HepG2 (cell line): ENCODE measurements around the gene PIP4K2C. TPM values are rescaled to one million over a fixed set of nuclear protein-coding genes. Genes with fewer than 3 reads are reported as not detected.

Experiments
- ERF ChIP-seq: IDR thresholded peaks from 2 replicates; pipeline ENCODE4 v1.6.1; 2018; ENCODE audit warnings: missing biosample characterization, missing genetic modification reagents
- ZHX1 ChIP-seq: sonication (generic); formaldehyde crosslinking; IDR thresholded peaks from 2 replicates; pipeline ENCODE4 v1.8.1; 2022; ENCODE audit warnings: low read depth, mild to moderate bottlenecking, missing genetic modification reagents
- ZNF510 ChIP-seq: sonication (generic); formaldehyde crosslinking; IDR thresholded peaks from 2 replicates; pipeline ENCODE4 v1.4.0; 2020; ENCODE audit warnings: low read depth, mild to moderate bottlenecking, missing genetic modification reagents
- ZNF512B ChIP-seq: sonication (generic); formaldehyde crosslinking; IDR thresholded peaks from 2 replicates; pipeline ENCODE4 v1.5.1; 2020; ENCODE audit warnings: missing genetic modification reagents, mild to moderate bottlenecking, borderline replicate concordance
- ZNF589 ChIP-seq: sonication (generic); formaldehyde crosslinking; conservative IDR thresholded peaks from 2 replicates; pipeline ENCODE4 v1.8.0; 2022; ENCODE audit warnings: mild to moderate bottlenecking, moderate library complexity, missing genetic modification reagents
- ZNF703 ChIP-seq: sonication (generic); formaldehyde crosslinking; IDR thresholded peaks from 2 replicates; pipeline ENCODE4 v1.5.1; 2020; ENCODE audit warnings: missing genetic modification reagents, mild to moderate bottlenecking, moderate library complexity, borderline replicate concordance
- ZNF891 ChIP-seq: sonication (generic); formaldehyde crosslinking; IDR thresholded peaks from 2 replicates; pipeline ENCODE4 v1.5.0; 2020; ENCODE audit warnings: mild to moderate bottlenecking, missing genetic modification reagents
- polyA plus RNA-seq, 8 experiments: library from polyadenylated mRNA; depleted of rRNA in 3 of 8; stranded (reverse) in 7 of 8; unstranded in 1 of 8; fragments of >200 nt; fragmentation: Illumina TruSeq in 4 of 8; extraction: Trizol in 4 of 8; gene quantifications; 2 replicates each; pipeline versions ENCODE4 v1.2.1 to v1.2.3, GENCODE V29; 2011 to 2016; ENCODE audit warnings: low read depth in 4 of 8, missing spikeins in 1 of 8, mixed read lengths in 1 of 8; ENCODE audit not compliant: insufficient read depth in 1 of 8
- total RNA-seq, 5 experiments: library from RNA; depleted of rRNA; stranded (reverse); fragments of >200 nt; fragmentation: Illumina TruSeq; extraction: Trizol; gene quantifications; 2 replicates each; pipeline ENCODE4 v1.2.3, GENCODE V29; 2016; ENCODE audit warnings: low read depth in 1 of 5
- TF ChIP-seq, protein P1 (sequence below): sonication (generic); formaldehyde crosslinking; IDR thresholded peaks from 2 replicates; pipeline ENCODE4 v1.4.0; 2020; ENCODE audit warnings: mild to moderate bottlenecking, missing genetic modification reagents, borderline replicate concordance
- TF ChIP-seq, protein P2 (sequence below): sonication (generic); formaldehyde crosslinking; IDR thresholded peaks from 2 replicates; pipeline ENCODE4 v1.5.0; 2020; ENCODE audit warnings: mild to moderate bottlenecking, low read depth, missing genetic modification reagents, borderline replicate concordance
- TF ChIP-seq, protein P3 (sequence below): sonication (generic); formaldehyde crosslinking; IDR thresholded peaks from 2 replicates; pipeline ENCODE4 v1.8.0; 2022; ENCODE audit warnings: missing genetic modification reagents, mild to moderate bottlenecking, moderate library complexity, borderline replicate concordance
- TF ChIP-seq, protein P4 (sequence below): sonication (generic); formaldehyde crosslinking; IDR thresholded peaks from 2 replicates; pipeline ENCODE4 v1.8.0; 2022; ENCODE audit warnings: missing genetic modification reagents, mild to moderate bottlenecking, inconsistent platforms, borderline replicate concordance

PIP4K2C gene
- total and polyA plus RNA-seq, 2 of the 13 experiments (the other 11 are each of a cell fraction or from before 2014, with no cell fraction given), result 23.3 to 26.4 TPM

DNA sequence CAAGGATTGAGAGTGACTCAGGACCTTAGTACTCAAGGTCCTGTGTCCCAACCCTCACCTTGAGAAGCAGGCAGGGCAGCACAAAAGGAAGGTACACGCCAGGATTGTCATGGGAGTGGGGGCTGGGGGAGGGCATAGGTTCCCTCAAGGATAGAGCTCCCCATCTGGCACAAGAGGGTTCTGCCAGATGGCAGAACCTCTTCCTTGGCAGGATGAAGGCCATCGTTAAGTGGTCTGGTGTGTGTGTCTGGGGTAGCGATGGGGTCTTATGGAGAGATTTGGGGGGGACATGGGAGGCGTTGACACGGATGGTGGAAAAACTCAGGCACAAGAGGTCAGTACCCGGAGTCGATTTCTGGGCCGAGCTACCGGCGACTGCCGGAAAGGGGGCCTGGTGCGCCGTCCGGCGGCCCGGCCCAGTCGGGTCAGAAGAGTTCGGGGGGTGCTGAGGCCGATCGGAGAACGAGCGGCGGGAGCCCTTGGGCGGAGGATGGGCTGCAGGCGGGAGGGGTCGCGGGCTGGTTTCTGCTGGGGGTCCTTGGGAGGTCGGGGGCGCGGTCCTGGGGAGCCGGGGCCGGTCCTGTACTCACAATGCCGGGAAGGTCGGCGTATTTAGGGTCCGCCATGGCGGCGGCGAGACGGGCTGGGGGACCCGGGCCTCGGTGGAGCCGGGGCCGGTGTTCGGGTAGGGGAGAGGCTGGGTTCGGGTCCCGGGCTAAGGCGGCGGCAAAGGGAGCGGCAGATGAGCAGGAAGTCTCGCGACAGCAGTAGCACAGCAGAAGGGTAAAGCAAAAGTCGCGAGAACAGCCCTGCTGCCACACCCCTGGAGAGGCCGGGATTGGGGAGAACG, 44.3 kb upstream of the PIP4K2C start, which contains the start of gene DCTN2 (continued):
- no peak for TF ChIP-seq ZNF512B (CRISPR knock-in tag)
- TF ChIP-seq ERF (CRISPR knock-in tag), result no peak
- no peak for TF ChIP-seq ZNF589 (CRISPR knock-in tag)
- TF ChIP-seq ZNF703 (CRISPR knock-in tag), result no peak
- TF ChIP-seq ZHX1 (CRISPR knock-in tag), result no peak
- peak; percentile 42; the same call in 1 of the 2 replicates for TF ChIP-seq ZNF891
- TF ChIP-seq, protein P1, sequence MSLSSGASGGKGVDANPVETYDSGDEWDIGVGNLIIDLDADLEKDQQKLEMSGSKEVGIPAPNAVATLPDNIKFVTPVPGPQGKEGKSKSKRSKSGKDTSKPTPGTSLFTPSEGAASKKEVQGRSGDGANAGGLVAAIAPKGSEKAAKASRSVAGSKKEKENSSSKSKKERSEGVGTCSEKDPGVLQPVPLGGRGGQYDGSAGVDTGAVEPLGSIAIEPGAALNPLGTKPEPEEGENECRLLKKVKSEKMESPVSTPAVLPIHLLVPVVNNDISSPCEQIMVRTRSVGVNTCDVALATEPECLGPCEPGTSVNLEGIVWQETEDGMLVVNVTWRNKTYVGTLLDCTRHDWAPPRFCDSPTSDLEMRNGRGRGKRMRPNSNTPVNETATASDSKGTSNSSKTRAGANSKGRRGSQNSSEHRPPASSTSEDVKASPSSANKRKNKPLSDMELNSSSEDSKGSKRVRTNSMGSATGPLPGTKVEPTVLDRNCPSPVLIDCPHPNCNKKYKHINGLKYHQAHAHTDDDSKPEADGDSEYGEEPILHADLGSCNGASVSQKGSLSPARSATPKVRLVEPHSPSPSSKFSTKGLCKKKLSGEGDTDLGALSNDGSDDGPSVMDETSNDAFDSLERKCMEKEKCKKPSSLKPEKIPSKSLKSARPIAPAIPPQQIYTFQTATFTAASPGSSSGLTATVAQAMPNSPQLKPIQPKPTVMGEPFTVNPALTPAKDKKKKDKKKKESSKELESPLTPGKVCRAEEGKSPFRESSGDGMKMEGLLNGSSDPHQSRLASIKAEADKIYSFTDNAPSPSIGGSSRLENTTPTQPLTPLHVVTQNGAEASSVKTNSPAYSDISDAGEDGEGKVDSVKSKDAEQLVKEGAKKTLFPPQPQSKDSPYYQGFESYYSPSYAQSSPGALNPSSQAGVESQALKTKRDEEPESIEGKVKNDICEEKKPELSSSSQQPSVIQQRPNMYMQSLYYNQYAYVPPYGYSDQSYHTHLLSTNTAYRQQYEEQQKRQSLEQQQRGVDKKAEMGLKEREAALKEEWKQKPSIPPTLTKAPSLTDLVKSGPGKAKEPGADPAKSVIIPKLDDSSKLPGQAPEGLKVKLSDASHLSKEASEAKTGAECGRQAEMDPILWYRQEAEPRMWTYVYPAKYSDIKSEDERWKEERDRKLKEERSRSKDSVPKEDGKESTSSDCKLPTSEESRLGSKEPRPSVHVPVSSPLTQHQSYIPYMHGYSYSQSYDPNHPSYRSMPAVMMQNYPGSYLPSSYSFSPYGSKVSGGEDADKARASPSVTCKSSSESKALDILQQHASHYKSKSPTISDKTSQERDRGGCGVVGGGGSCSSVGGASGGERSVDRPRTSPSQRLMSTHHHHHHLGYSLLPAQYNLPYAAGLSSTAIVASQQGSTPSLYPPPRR (CRISPR knock-in tag), result no peak
- TF ChIP-seq, protein P2, sequence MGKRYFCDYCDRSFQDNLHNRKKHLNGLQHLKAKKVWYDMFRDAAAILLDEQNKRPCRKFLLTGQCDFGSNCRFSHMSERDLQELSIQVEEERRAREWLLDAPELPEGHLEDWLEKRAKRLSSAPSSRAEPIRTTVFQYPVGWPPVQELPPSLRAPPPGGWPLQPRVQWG (CRISPR knock-in tag), result no peak
- no peak for TF ChIP-seq ZNF510 (CRISPR knock-in tag)
- TF ChIP-seq, protein P3, sequence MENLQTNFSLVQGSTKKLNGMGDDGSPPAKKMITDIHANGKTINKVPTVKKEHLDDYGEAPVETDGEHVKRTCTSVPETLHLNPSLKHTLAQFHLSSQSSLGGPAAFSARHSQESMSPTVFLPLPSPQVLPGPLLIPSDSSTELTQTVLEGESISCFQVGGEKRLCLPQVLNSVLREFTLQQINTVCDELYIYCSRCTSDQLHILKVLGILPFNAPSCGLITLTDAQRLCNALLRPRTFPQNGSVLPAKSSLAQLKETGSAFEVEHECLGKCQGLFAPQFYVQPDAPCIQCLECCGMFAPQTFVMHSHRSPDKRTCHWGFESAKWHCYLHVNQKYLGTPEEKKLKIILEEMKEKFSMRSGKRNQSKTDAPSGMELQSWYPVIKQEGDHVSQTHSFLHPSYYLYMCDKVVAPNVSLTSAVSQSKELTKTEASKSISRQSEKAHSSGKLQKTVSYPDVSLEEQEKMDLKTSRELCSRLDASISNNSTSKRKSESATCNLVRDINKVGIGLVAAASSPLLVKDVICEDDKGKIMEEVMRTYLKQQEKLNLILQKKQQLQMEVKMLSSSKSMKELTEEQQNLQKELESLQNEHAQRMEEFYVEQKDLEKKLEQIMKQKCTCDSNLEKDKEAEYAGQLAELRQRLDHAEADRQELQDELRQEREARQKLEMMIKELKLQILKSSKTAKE, result no peak
- TF ChIP-seq, protein P4, sequence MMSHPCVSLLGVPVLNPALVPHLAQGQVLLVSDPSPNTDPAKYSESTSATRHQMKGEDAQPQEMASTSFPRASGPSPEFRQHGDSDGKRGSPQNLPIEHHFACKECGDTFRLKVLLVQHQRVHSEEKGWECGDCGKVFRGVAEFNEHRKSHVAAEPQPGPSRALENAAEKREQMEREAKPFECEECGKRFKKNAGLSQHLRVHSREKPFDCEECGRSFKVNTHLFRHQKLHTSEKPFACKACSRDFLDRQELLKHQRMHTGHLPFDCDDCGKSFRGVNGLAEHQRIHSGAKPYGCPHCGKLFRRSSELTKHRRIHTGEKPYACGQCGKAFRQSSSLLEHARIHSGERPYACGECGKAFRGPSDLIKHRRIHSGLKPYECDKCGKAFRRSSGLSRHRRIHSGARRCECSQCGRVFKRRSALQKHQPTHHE (CRISPR knock-in tag), result no peak
